Measurements from ENCODE around the gene ACADM. TPM values are rescaled to one million over a fixed set of nuclear protein-coding genes. Genes with fewer than 3 reads are reported as not detected.
A peak's percentile ranks its signal among the peaks of the same experiment; 100 is the strongest.
"Not testable (repeated sequence)": the region's sequence is repeated elsewhere in the genome, so short reads cannot be mapped to it uniquely, and the experiment has no call there.

The ACADM gene
- total and polyA plus RNA-seq, 2 experiments from 2014 or later = 37.7 to 52.8 TPM

- H3K4me1 ChIP-seq (ENCODE audit: insufficient read depth); H3K4me3 Mint-ChIP-seq; H4K20me1 ChIP-seq (replicated peaks; ENCODE audit: insufficient read depth); H3K27me3 ChIP-seq (ENCODE audit: insufficient read depth); H3K79me2 ChIP-seq (replicated peaks; ENCODE audit: insufficient read depth); DNase-seq (ENCODE audit: low spot score); ATAC-seq; H3K9me2 ChIP-seq (ENCODE audit: insufficient read depth); H3K4me2 ChIP-seq; H2AFZ ChIP-seq; H3K4me1 Mint-ChIP-seq; H3K27ac Mint-ChIP-seq; H3K27me3 Mint-ChIP-seq (ENCODE audit: insufficient read depth, low read depth, poor library complexity); H3K4me3 ChIP-seq; H3K27ac ChIP-seq (ENCODE audit: low read depth); H3F3A ChIP-seq (replicated peaks; ENCODE audit: low read depth): not testable (repeated sequence)
- peaks cover 52% of the 10 kb centered on the region for H3K9me3 Mint-ChIP-seq
- peaks cover 16% of the 10 kb centered on the region for H3K36me3 ChIP-seq (ENCODE audit: insufficient read depth)
- peaks cover 64% of the 10 kb centered on the region for H3K36me3 Mint-ChIP-seq (ENCODE audit: low read depth)
Measured at GRCh38 chr1:75758543-75758942, 34.0 kb downstream of the ACADM start.

- Histone ChIP-seq H3K4me1 (ENCODE audit: insufficient read depth) (peaks cover 4% of the 10 kb centered on the region; the same call in 1 of the 2 replicates), H3K4me3 (no peak overlapping the region), H3K27me3 (ENCODE audit: insufficient read depth) (no peaks in the 10 kb centered on the region), H3F3A (replicated peaks; ENCODE audit: low read depth) (no peaks in the 10 kb centered on the region), H3K36me3 (ENCODE audit: insufficient read depth) (no peaks in the 10 kb centered on the region), H3K27ac (ENCODE audit: low read depth) (no peak overlapping the region), H2AFZ (no peak overlapping the region), H3K9me2 (ENCODE audit: insufficient read depth) (0 out of 2 replicates have a peak, but pooled peaks cover 1% of the 10 kb centered on the region), H3K79me2 (replicated peaks; ENCODE audit: insufficient read depth) (no peaks in the 10 kb centered on the region), H4K20me1 (replicated peaks; ENCODE audit: insufficient read depth) (0 out of 2 replicates have a peak, but pooled peaks cover 5% of the 10 kb centered on the region), H3K4me2 (no peak overlapping the region)
- Mint-ChIP-seq H3K36me3 (ENCODE audit: low read depth) (peaks cover 8% of the 10 kb centered on the region), H3K4me3 (no peak overlapping the region), H3K27me3 (ENCODE audit: insufficient read depth, low read depth, poor library complexity) (no peaks in the 10 kb centered on the region), H3K9me3 (0 out of 3 replicates have a peak, but pooled peaks cover 3% of the 10 kb centered on the region), H3K27ac (no peak overlapping the region), H3K4me1 (peaks cover 9% of the 10 kb centered on the region)
- ATAC-seq = no peak
- TF ChIP-seq, protein P1, sequence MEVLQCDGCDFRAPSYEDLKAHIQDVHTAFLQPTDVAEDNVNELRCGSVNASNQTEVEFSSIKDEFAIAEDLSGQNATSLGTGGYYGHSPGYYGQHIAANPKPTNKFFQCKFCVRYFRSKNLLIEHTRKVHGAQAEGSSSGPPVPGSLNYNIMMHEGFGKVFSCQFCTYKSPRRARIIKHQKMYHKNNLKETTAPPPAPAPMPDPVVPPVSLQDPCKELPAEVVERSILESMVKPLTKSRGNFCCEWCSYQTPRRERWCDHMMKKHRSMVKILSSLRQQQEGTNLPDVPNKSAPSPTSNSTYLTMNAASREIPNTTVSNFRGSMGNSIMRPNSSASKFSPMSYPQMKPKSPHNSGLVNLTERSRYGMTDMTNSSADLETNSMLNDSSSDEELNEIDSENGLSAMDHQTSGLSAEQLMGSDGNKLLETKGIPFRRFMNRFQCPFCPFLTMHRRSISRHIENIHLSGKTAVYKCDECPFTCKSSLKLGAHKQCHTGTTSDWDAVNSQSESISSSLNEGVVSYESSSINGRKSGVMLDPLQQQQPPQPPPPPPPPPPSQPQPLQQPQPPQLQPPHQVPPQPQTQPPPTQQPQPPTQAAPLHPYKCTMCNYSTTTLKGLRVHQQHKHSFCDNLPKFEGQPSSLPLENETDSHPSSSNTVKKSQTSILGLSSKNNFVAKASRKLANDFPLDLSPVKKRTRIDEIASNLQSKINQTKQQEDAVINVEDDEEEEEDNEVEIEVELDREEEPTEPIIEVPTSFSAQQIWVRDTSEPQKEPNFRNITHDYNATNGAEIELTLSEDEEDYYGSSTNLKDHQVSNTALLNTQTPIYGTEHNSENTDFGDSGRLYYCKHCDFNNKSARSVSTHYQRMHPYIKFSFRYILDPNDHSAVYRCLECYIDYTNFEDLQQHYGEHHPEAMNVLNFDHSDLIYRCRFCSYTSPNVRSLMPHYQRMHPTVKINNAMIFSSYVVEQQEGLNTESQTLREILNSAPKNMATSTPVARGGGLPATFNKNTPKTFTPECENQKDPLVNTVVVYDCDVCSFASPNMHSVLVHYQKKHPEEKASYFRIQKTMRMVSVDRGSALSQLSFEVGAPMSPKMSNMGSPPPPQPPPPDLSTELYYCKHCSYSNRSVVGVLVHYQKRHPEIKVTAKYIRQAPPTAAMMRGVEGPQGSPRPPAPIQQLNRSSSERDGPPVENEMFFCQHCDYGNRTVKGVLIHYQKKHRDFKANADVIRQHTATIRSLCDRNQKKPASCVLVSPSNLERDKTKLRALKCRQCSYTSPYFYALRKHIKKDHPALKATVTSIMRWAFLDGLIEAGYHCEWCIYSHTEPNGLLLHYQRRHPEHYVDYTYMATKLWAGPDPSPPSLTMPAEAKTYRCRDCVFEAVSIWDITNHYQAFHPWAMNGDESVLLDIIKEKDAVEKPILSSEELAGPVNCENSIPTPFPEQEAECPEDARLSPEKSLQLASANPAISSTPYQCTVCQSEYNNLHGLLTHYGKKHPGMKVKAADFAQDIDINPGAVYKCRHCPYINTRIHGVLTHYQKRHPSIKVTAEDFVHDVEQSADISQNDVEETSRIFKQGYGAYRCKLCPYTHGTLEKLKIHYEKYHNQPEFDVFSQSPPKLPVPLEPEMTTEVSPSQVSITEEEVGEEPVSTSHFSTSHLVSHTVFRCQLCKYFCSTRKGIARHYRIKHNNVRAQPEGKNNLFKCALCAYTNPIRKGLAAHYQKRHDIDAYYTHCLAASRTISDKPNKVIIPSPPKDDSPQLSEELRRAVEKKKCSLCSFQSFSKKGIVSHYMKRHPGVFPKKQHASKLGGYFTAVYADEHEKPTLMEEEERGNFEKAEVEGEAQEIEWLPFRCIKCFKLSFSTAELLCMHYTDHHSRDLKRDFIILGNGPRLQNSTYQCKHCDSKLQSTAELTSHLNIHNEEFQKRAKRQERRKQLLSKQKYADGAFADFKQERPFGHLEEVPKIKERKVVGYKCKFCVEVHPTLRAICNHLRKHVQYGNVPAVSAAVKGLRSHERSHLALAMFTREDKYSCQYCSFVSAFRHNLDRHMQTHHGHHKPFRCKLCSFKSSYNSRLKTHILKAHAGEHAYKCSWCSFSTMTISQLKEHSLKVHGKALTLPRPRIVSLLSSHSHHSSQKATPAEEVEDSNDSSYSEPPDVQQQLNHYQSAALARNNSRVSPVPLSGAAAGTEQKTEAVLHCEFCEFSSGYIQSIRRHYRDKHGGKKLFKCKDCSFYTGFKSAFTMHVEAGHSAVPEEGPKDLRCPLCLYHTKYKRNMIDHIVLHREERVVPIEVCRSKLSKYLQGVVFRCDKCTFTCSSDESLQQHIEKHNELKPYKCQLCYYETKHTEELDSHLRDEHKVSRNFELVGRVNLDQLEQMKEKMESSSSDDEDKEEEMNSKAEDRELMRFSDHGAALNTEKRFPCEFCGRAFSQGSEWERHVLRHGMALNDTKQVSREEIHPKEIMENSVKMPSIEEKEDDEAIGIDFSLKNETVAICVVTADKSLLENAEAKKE (CRISPR knock-in tag; IDR thresholded peaks at IDR 0.05) = no peak
- TF ChIP-seq CREB1 (CRISPR knock-in tag; IDR thresholded peaks at IDR 0.05; ENCODE audit: low read depth) (no peak), EZH2 (IDR thresholded peaks at IDR 0.05; ENCODE audit: low read depth, unreplicated experiment) (no peak), ZNF114 (CRISPR knock-in tag; IDR thresholded peaks at IDR 0.05) (no peak), CTCF (conservative IDR thresholded peaks at IDR 0.05; ENCODE audit: low read depth in 2 of 2) (peak in 1 of 2 experiments; percentile 19; a peak in 1 of 4 replicates), STAT1 (IDR thresholded peaks at IDR 0.05; ENCODE audit: unreplicated experiment) (no peak)
- no peak for DNase-seq (ENCODE audit: low spot score)
Measured at GRCh38 chr1:75764057-75764655, 39.6 kb downstream of the ACADM start.
